Vagina (tissue), 2 donors: ENCODE results near the gene EXOC1L. TPM values are rescaled to one million over a fixed set of nuclear protein-coding genes. Genes with fewer than 3 reads are reported as not detected.

Experiments used
- DNase-seq, 2 donors: peaks; one replicate each; pipeline ENCODE4 v3.0.0-alpha.2; 2017; ENCODE audit errors: extremely low spot score in 2 of 2
- H3K27ac ChIP-seq: fragments of 200-600 bp; sonication (generic); one replicate; pipeline ENCODE4 v1.5.1; 2019
- H3K27me3 ChIP-seq: fragments of 200-600 bp; sonication (generic); one replicate; pipeline ENCODE4 v1.5.1; 2019
- H3K36me3 ChIP-seq, 2 donors: fragments of 200-600 bp; sonication (generic); one replicate each; pipeline ENCODE4 v1.5.1; 2017 to 2019
- H3K4me1 ChIP-seq: fragments of 200-600 bp; sonication (generic); one replicate; pipeline ENCODE4 v1.5.1; 2019
- H3K4me3 ChIP-seq, 2 donors: fragments of 200-600 bp; sonication (generic); 1 replicate in 1 of 2; 2 replicates in 1 of 2; pipeline ENCODE4 v1.5.1; 2016 to 2019
- H3K9me3 ChIP-seq: fragments of 200-600 bp; sonication (generic); one replicate; pipeline ENCODE4 v1.5.1; 2019
- POLR2A ChIP-seq, 2 donors: fragments of 450-650 bp; IDR thresholded peaks; one replicate each; pipeline ENCODE4 v1.6.1; 2017; ENCODE audit warnings: antibody characterized with exemption in 2 of 2, mild to moderate bottlenecking in 2 of 2, moderate library complexity in 2 of 2
- POLR2AphosphoS5 ChIP-seq, 2 donors: sonication (generic); formaldehyde crosslinking; IDR thresholded peaks; one replicate each; pipeline ENCODE4 v1.9.0; 2017; ENCODE audit warnings: antibody characterized with exemption in 2 of 2, mild to moderate bottlenecking in 2 of 2, low read depth in 1 of 2; ENCODE audit not compliant: insufficient read depth in 1 of 2
- intact Hi-C: fragments of 100-400 bp; cut with DNase I; formaldehyde crosslinking; loops from one replicate; pipeline ENCODE4 v1.15.1; 2023
- small RNA-seq: library from RNA; depleted of rRNA; stranded (forward); fragments of <200 nt; gene quantifications from one replicate; pipeline ENCODE3, GENCODE V24; 2016
- total RNA-seq: library from RNA; depleted of rRNA; stranded (reverse); fragments of >200 nt; gene quantifications from one replicate; pipeline ENCODE4 v1.2.3, GENCODE V29; 2016
- TF ChIP-seq, protein P1 (sequence below), 3 experiments: fragments of 450-650 bp in 2 of 3; fragments of 200-600 bp in 1 of 3; sonication (generic) in 1 of 3; IDR thresholded peaks; one replicate each; pipeline ENCODE4 v1.5.1; 2017 to 2019; ENCODE audit warnings: antibody characterized with exemption in 3 of 3, mild to moderate bottlenecking in 2 of 3, moderate library complexity in 2 of 3

Gene EXOC1L
- total RNA-seq, 1 donor from 2014 or later = not detected

DNA sequence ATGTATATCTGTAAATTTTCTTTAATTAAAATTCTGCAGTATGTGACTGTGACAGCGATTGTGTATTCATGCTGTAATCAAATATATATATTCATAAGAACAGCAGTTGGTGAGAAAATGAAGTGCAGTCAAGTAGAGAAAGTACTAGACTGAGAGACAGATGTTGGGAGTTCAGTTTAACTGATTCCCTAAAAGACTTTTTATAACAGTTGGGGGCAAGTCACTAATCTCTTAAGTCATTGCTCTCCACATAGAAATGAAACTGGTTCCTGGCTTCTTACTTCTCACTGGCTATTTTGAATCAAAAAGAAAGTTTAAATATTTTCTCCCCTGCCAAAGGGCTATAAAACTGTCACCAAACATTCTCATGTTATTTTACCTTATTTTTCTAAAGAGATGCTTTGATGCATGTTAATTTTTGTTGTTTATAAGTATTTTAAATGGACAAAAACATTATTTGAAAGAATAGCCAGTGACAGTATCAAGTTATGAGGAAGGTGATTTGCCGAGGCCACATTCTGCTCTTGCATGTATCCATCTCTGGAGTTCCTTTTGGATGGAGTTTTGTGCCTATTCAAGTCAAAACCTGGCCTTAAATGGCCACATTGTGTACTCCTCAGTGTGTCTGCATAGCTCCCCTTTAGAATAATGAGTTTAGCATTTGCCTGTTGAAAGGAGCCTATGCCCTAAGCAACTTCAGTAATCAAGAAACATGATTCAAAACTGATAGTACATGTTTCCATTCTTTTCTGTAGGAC is 64.7 kb downstream of the EXOC1L start:
- intact Hi-C loops = no loop called here
- Histone ChIP-seq H3K4me3 (no peak overlapping the region), H3K27ac (no peak overlapping the region), H3K36me3 (peaks cover 0 to 14% of the 10 kb centered on the region in 2 donors), H3K9me3 (no peaks in the 10 kb centered on the region), H3K4me1 (no peaks in the 10 kb centered on the region), H3K27me3 (no peaks in the 10 kb centered on the region)
- no peak for TF ChIP-seq POLR2A (IDR thresholded peaks at IDR 0.05)
- TF ChIP-seq, protein P1, sequence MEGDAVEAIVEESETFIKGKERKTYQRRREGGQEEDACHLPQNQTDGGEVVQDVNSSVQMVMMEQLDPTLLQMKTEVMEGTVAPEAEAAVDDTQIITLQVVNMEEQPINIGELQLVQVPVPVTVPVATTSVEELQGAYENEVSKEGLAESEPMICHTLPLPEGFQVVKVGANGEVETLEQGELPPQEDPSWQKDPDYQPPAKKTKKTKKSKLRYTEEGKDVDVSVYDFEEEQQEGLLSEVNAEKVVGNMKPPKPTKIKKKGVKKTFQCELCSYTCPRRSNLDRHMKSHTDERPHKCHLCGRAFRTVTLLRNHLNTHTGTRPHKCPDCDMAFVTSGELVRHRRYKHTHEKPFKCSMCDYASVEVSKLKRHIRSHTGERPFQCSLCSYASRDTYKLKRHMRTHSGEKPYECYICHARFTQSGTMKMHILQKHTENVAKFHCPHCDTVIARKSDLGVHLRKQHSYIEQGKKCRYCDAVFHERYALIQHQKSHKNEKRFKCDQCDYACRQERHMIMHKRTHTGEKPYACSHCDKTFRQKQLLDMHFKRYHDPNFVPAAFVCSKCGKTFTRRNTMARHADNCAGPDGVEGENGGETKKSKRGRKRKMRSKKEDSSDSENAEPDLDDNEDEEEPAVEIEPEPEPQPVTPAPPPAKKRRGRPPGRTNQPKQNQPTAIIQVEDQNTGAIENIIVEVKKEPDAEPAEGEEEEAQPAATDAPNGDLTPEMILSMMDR (IDR thresholded peaks at IDR 0.05) = no peak
- no peak for TF ChIP-seq POLR2AphosphoS5 (IDR thresholded peaks at IDR 0.05; ENCODE audit: insufficient read depth in 1 of 2, low read depth in 1 of 2)
- DNase-seq = no peak

DNA sequence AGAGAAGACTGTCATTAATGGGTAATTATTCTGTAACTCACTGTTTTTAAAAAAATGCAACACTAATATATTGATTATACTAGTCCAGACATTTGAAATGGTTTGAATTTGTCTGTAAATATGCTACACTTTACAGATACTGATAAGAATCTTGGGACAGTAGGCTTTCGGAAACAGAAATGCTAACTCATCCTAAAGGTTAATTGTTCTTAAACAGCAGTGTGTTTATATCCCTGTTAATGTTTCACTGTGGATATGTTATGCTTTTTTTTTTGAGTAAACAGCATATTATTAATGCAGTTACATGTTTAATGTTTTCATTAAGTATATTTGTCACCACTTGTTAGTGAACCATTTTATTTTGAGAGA is 65.2 kb downstream of the EXOC1L start:
- TF ChIP-seq POLR2A (IDR thresholded peaks at IDR 0.05) = no peak
- TF ChIP-seq, protein P1 (IDR thresholded peaks at IDR 0.05) = no peak
- no peak for TF ChIP-seq POLR2AphosphoS5 (IDR thresholded peaks at IDR 0.05; ENCODE audit: insufficient read depth in 1 of 2, low read depth in 1 of 2)
- Histone ChIP-seq H3K27ac (no peak overlapping the region), H3K4me1 (no peaks in the 10 kb centered on the region), H3K4me3 (no peak overlapping the region), H3K36me3 (peaks cover 0 to 12% of the 10 kb centered on the region in 2 donors), H3K9me3 (no peaks in the 10 kb centered on the region), H3K27me3 (no peaks in the 10 kb centered on the region)
- no peak for DNase-seq
- intact Hi-C loops = no loop called here

Small RNA genes lying within 50 kb of the gene (small RNA-seq; reads per million reads assigned to genes)
- gene RNU6-276P = not detected
- not detected for gene RNU6-652P

Other genes with a start within 250 kb of the EXOC1L start
- not detected for gene PDCL2, start 227.5 kb upstream of the EXOC1L start, total RNA-seq
- 8.1 TPM for gene NMU, start 183.5 kb upstream of the EXOC1L start, total RNA-seq
- gene EXOC1, start 33.9 kb downstream of the EXOC1L start, total RNA-seq = 31.9 TPM
- gene CEP135, start 129.2 kb downstream of the EXOC1L start, total RNA-seq = 6.1 TPM